ENCODE results near the gene WDR88. TPM values are rescaled to one million over a fixed set of nuclear protein-coding genes. Genes with fewer than 3 reads are reported as not detected.

The WDR88 gene
- total and polyA plus RNA-seq, 2 of the 8 experiments (the other 6 are each of a cell fraction or from before 2014, with no cell fraction given): not detected

DNA sequence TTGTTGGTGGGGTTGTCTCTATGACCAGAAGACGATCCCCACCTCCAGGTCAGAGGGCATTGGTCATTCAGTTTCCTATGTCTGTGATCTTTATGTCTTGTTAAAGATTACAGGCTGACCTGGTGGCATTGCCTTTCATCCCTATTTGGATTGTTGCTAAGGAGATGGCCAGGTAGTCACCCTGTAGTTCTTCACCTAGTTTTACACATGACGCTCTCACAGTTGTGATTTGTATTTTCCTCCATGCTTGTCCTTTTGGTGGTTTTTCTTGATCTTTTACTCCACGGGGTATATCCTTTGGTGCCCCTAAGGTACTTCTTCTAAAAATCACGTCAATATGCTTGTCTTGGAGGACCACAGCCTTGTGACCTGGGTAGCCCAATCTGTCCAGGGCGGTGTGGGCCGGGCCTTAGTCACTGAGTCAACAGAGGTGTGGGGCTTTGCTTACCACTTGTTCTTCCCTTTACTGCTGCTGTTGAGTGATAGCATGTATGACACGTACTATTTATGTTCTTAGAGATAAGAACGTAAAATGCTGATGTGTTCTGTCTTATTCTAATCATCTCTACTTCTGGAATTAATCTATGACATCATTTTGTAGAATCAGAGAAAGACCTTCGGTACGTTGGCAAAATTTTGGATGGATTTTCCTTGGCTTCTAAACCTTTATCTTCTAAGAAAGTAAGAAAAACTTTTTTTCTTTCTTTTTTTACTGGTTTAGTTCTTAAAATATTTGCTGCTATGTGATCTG lies 30.8 kb upstream of the WDR88 start:
- Histone ChIP-seq H4K91ac (replicated peaks; ENCODE audit: insufficient read length, low read length) (no peak overlapping the region), H4K20me1 (replicated peaks in 1 of 2; ENCODE audit: control insufficient read depth in 1 of 2, insufficient read depth in 2 of 2, low read length in 2 of 2) (no peaks in the 10 kb centered on the region), H3K9ac (replicated peaks in 1 of 4; ENCODE audit: extremely low read depth in 1 of 4, low read depth in 3 of 4, low read length in 3 of 4) (no peak overlapping the region), H3K56ac (replicated peaks; ENCODE audit: insufficient read length, low read depth, low read length) (no peak overlapping the region), H2BK20ac (ENCODE audit: low read length) (no peak overlapping the region), H3K4me2 (ENCODE audit: insufficient read depth in 1 of 2, low read depth in 2 of 2, low read length in 2 of 2) (no peak overlapping the region), H2BK12ac (ENCODE audit: low read depth, low read length) (no peak overlapping the region), H2BK120ac (replicated peaks; ENCODE audit: low read depth, low read length) (no peak overlapping the region), H3K4ac (replicated peaks; ENCODE audit: insufficient read length, low read depth, low read length) (no peak overlapping the region), H3K18ac (ENCODE audit: extremely low read depth, low read length) (no peak overlapping the region), H3K79me2 (ENCODE audit: control insufficient read depth in 1 of 2, insufficient read depth in 2 of 2, low read length in 2 of 2) (no peaks in the 10 kb centered on the region), H3K9me3 (ENCODE audit: insufficient read depth in 2 of 2, low read depth in 1 of 2, low read length in 1 of 2) (no peaks in the 10 kb centered on the region), H3K36me3 (ENCODE audit: control insufficient read depth in 2 of 4, insufficient read depth in 4 of 4, low read length in 3 of 4) (peaks cover 0 to 37% (median 17%) of the 10 kb centered on the region in 4 experiments; a peak in 6 of 8 replicates), H3K79me1 (ENCODE audit: low read depth, low read length) (no peaks in the 10 kb centered on the region), H3K27me3 (replicated peaks in 1 of 4; ENCODE audit: control insufficient read depth in 3 of 4, extremely low read depth in 1 of 4, insufficient read depth in 3 of 4, low read length in 3 of 4) (no peaks in the 10 kb centered on the region), H3K27ac (ENCODE audit: low read depth, low read length) (no peak overlapping the region), H4K8ac (ENCODE audit: extremely low read depth, insufficient read depth, low read length) (no peak overlapping the region), H2BK15ac (ENCODE audit: low read length) (no peak overlapping the region), H2AK5ac (ENCODE audit: low read depth, low read length) (no peak overlapping the region), H3K23me2 (ENCODE audit: low read depth, low read length) (no peaks in the 10 kb centered on the region), H4K5ac (ENCODE audit: insufficient read length, low read depth, low read length) (no peak overlapping the region), H3K4me1 (replicated peaks in 1 of 4; ENCODE audit: control insufficient read depth in 3 of 4, insufficient read depth in 4 of 4, low read length in 3 of 4) (no peaks in the 10 kb centered on the region), H3K23ac (ENCODE audit: insufficient read length) (no peak overlapping the region), H2AFZ (ENCODE audit: low read length) (no peak overlapping the region), H3K4me3 (ENCODE audit: extremely low read depth in 1 of 4, insufficient read depth in 2 of 4, low read depth in 3 of 4, low read length in 4 of 4) (no peak overlapping the region), H2BK5ac (ENCODE audit: low read depth, low read length) (no peak overlapping the region), H3K14ac (ENCODE audit: insufficient read length) (no peak overlapping the region)
- DNase-seq (ENCODE audit: low read depth in 1 of 2, low spot score in 2 of 2) (no peak), FAIRE-seq (no peak)
- 94% methylated on average over 10 of the region's 10 CpGs; no CpG with 5 or more reads in 1 of the 2 experiments for WGBS, 2 experiments (ENCODE audit: extremely low coverage in 1 of 2, insufficient coverage in 1 of 2, insufficient read length in 1 of 2, insufficient replicate concordance in 2 of 2, low coverage in 1 of 2, low lambda C conversion rate in 2 of 2, missing lambda C conversion rate in 1 of 2)
- CTCF ChIA-PET (ENCODE audit: partially characterized antibody): interaction anchor here (0.6 to 1.8 kb wide), 2 partner anchors 125 to 1791 kb away, joined by 3 to 9 read pairs; no protein-coding TSS in a partner anchor
- POLR2A ChIA-PET (ENCODE audit: partially characterized antibody): interaction anchor here (0.7 kb wide), 2 partner anchors 12 to 152 kb away, joined by 3 to 4 read pairs; no protein-coding TSS in a partner anchor

Data from H1 (cell line).